ENCODE data around the gene AP4E1.

DNA sequence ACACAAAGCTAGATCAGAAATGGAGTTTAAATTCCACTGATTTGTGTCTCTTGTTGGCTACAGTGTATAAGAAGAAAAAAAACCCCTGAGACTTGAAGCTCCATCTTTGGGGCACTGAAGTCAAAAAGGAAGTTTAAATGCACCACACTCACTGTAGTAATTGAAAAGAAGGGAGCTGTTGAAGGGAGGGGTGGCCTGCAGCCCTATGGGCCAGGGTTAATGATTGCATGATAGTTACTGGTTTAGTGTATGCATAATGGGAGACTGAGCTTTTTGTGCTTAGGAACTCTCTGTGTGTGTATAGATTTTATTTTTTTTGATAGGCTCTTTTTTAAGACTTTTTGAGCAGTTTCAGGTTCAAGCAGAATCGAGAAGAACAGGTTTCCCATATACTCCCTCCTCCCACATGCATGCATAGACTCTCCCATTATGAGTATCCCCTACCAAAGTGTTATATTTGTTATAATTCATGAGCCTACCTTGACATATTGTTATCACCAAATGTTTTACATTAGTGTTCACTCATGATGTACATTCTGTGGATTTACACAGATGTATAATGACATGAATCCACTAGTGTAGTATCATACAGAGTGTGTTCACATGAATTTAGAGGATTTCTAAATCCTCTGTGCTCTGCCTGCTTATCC is 98.0 kb downstream of the AP4E1 start:
- TF ChIP-seq, protein P1, sequence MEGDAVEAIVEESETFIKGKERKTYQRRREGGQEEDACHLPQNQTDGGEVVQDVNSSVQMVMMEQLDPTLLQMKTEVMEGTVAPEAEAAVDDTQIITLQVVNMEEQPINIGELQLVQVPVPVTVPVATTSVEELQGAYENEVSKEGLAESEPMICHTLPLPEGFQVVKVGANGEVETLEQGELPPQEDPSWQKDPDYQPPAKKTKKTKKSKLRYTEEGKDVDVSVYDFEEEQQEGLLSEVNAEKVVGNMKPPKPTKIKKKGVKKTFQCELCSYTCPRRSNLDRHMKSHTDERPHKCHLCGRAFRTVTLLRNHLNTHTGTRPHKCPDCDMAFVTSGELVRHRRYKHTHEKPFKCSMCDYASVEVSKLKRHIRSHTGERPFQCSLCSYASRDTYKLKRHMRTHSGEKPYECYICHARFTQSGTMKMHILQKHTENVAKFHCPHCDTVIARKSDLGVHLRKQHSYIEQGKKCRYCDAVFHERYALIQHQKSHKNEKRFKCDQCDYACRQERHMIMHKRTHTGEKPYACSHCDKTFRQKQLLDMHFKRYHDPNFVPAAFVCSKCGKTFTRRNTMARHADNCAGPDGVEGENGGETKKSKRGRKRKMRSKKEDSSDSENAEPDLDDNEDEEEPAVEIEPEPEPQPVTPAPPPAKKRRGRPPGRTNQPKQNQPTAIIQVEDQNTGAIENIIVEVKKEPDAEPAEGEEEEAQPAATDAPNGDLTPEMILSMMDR (conservative IDR thresholded peaks at IDR 0.05; ENCODE audit: low read depth, low read length), result no peak
- TF ChIP-seq POLR2A (IDR thresholded peaks at IDR 0.05; ENCODE audit: low read depth, low read length) (no peak), BHLHE40 (IDR thresholded peaks at IDR 0.05; ENCODE audit: low read depth, low read length) (no peak), SMC3 (IDR thresholded peaks at IDR 0.05; ENCODE audit: low read depth, low read length) (no peak), MXI1 (IDR thresholded peaks at IDR 0.05; ENCODE audit: borderline replicate concordance, low read depth, low read length) (no peak), CHD1 (IDR thresholded peaks at IDR 0.05; ENCODE audit: low read depth, low read length) (no peak), RAD21 (IDR thresholded peaks at IDR 0.05; ENCODE audit: low read length) (no peak), CEBPB (IDR thresholded peaks at IDR 0.05; ENCODE audit: low read depth, low read length) (no peak), RFX5 (IDR thresholded peaks at IDR 0.05; ENCODE audit: low read depth, low read length) (no peak), MAFK (IDR thresholded peaks at IDR 0.05; ENCODE audit: low read depth, low read length) (no peak), FOS (IDR thresholded peaks at IDR 0.05; ENCODE audit: low read depth, low read length) (no peak), MAZ (IDR thresholded peaks at IDR 0.05; ENCODE audit: borderline replicate concordance, low read depth, low read length) (no peak)
- TF ChIP-seq, protein P2, sequence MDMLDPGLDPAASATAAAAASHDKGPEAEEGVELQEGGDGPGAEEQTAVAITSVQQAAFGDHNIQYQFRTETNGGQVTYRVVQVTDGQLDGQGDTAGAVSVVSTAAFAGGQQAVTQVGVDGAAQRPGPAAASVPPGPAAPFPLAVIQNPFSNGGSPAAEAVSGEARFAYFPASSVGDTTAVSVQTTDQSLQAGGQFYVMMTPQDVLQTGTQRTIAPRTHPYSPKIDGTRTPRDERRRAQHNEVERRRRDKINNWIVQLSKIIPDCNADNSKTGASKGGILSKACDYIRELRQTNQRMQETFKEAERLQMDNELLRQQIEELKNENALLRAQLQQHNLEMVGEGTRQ (IDR thresholded peaks at IDR 0.05; ENCODE audit: low read depth, low read length), result no peak

Data from IMR-90 (cell line).